ENCODE measurements around the gene RPTOR.

- TF ChIP-seq YY1 (IDR thresholded peaks at IDR 0.05; ENCODE audit: low read depth, low read length) (no peak), PAX5 (IDR thresholded peaks at IDR 0.05; ENCODE audit: borderline replicate concordance, low read depth, low read length) (no peak), CTCF (IDR thresholded peaks at IDR 0.05 in 2 of 3, conservative IDR thresholded peaks at IDR 0.05 in 1 of 3; ENCODE audit: control insufficient read depth in 2 of 3, extremely low read depth in 1 of 3, insufficient read depth in 1 of 3, low read depth in 3 of 3, low read length in 3 of 3) (no peak), FOXM1 (IDR thresholded peaks at IDR 0.05; ENCODE audit: low read depth, low read length) (no peak), POLR2A (IDR thresholded peaks at IDR 0.05; ENCODE audit: low read depth, low read length) (no peak), ATF3 (IDR thresholded peaks at IDR 0.05; ENCODE audit: borderline replicate concordance, extremely low read depth, low read depth, low read length) (no peak), SREBF1 (IDR thresholded peaks at IDR 0.05; ENCODE audit: low read length) (no peak), EP300 (IDR thresholded peaks at IDR 0.05; ENCODE audit: borderline replicate concordance in 1 of 2, control insufficient read depth in 1 of 2, low read depth in 2 of 2, low read length in 2 of 2) (no peak), PAX8 (IDR thresholded peaks at IDR 0.05) (no peak), ATF2 (IDR thresholded peaks at IDR 0.05; ENCODE audit: low read length) (no peak), JUNB (IDR thresholded peaks at IDR 0.05) (no peak)
- TF ChIP-seq, protein P1, sequence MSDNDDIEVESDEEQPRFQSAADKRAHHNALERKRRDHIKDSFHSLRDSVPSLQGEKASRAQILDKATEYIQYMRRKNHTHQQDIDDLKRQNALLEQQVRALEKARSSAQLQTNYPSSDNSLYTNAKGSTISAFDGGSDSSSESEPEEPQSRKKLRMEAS (IDR thresholded peaks at IDR 0.05; ENCODE audit: low read depth, low read length) = no peak
- TF ChIP-seq, protein P2, sequence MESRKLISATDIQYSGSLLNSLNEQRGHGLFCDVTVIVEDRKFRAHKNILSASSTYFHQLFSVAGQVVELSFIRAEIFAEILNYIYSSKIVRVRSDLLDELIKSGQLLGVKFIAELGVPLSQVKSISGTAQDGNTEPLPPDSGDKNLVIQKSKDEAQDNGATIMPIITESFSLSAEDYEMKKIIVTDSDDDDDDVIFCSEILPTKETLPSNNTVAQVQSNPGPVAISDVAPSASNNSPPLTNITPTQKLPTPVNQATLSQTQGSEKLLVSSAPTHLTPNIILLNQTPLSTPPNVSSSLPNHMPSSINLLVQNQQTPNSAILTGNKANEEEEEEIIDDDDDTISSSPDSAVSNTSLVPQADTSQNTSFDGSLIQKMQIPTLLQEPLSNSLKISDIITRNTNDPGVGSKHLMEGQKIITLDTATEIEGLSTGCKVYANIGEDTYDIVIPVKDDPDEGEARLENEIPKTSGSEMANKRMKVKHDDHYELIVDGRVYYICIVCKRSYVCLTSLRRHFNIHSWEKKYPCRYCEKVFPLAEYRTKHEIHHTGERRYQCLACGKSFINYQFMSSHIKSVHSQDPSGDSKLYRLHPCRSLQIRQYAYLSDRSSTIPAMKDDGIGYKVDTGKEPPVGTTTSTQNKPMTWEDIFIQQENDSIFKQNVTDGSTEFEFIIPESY (IDR thresholded peaks at IDR 0.05) = no peak
- TF ChIP-seq, protein P3, sequence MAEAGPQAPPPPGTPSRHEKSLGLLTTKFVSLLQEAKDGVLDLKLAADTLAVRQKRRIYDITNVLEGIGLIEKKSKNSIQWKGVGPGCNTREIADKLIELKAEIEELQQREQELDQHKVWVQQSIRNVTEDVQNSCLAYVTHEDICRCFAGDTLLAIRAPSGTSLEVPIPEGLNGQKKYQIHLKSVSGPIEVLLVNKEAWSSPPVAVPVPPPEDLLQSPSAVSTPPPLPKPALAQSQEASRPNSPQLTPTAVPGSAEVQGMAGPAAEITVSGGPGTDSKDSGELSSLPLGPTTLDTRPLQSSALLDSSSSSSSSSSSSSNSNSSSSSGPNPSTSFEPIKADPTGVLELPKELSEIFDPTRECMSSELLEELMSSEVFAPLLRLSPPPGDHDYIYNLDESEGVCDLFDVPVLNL (IDR thresholded peaks at IDR 0.05; ENCODE audit: low read depth, low read length) = no peak
Measured at GRCh38 chr17:80743181-80743771, 198.6 kb downstream of the RPTOR start.
